H9 (cell line): ENCODE measurements around the gene PIK3CD. TPM values are rescaled to one million over a fixed set of nuclear protein-coding genes. Genes with fewer than 3 reads are reported as not detected.

Experiments used
- DNase-seq: peaks from one replicate; pipeline ENCODE4 v3.0.0-alpha.2; 2017
- H2AFZ ChIP-seq: one replicate; pipeline ENCODE4 v1.6.1; 2013; ENCODE audit warnings: mild to moderate bottlenecking, low read length, control low read depth, moderate library complexity
- H2AK5ac ChIP-seq: 2 replicates; pipeline ENCODE4 v1.6.1; 2013; ENCODE audit warnings: low read length, control low read depth, mixed read lengths; ENCODE audit not compliant: insufficient read length
- H2BK120ac ChIP-seq: one replicate; pipeline ENCODE4 v1.6.1; 2013; ENCODE audit warnings: low read depth, mild to moderate bottlenecking, low read length, control low read depth, inconsistent platforms; ENCODE audit not compliant: poor library complexity, severe bottlenecking
- H2BK12ac ChIP-seq: 2 replicates; pipeline ENCODE4 v1.6.1; 2013; ENCODE audit warnings: low read length, control low read depth, mixed read lengths, low read depth; ENCODE audit not compliant: insufficient read length
- H2BK15ac ChIP-seq: 2 replicates; pipeline ENCODE4 v1.6.1; 2013; ENCODE audit warnings: low read depth, low read length, control low read depth
- H2BK20ac ChIP-seq: one replicate; pipeline ENCODE4 v1.6.1; 2013; ENCODE audit warnings: low read depth, mild to moderate bottlenecking, low read length, control low read depth, inconsistent platforms; ENCODE audit not compliant: poor library complexity, severe bottlenecking
- H2BK5ac ChIP-seq: 2 replicates; pipeline ENCODE4 v1.6.1; 2013; ENCODE audit warnings: low read length, control low read depth, mixed read lengths; ENCODE audit not compliant: insufficient read length
- H3K14ac ChIP-seq: 2 replicates; pipeline ENCODE4 v1.6.1; 2013; ENCODE audit warnings: low read length, control low read depth; ENCODE audit not compliant: insufficient read depth
- H3K18ac ChIP-seq: 2 replicates; pipeline ENCODE4 v1.6.1; 2013; ENCODE audit warnings: low read depth, mild to moderate bottlenecking, mixed read lengths, low read length, control low read depth; ENCODE audit not compliant: insufficient read length
- H3K23ac ChIP-seq: 2 replicates; pipeline ENCODE4 v1.6.1; 2013; ENCODE audit warnings: low read length, control low read depth, mixed read lengths, low read depth; ENCODE audit not compliant: insufficient read length
- H3K23me2 ChIP-seq: 2 replicates; pipeline ENCODE4 v1.6.1; 2013; ENCODE audit warnings: low read depth, mild to moderate bottlenecking, mixed read lengths, low read length, control low read depth; ENCODE audit not compliant: insufficient read length, poor library complexity, severe bottlenecking
- H3K27ac ChIP-seq: 2 replicates; pipeline ENCODE4 v1.5.1; 2013; ENCODE audit warnings: low read length, control low read depth, mixed read lengths, low read depth; ENCODE audit not compliant: insufficient read length
- H3K27me3 ChIP-seq: 2 replicates; pipeline ENCODE4 v1.6.1; 2013; ENCODE audit warnings: low read length, control low read depth, inconsistent platforms; ENCODE audit not compliant: insufficient read depth
- H3K4ac ChIP-seq: 2 replicates; pipeline ENCODE4 v1.6.1; 2013; ENCODE audit warnings: low read depth, mild to moderate bottlenecking, control low read depth, inconsistent platforms, low read length, moderate library complexity
- H3K4me1 ChIP-seq: 2 replicates; pipeline ENCODE4 v1.6.1; 2013; ENCODE audit warnings: low read length, control low read depth, inconsistent platforms; ENCODE audit not compliant: insufficient read depth
- H3K4me2 ChIP-seq: 2 replicates; pipeline ENCODE4 v1.6.1; 2013; ENCODE audit warnings: low read length, control low read depth, mixed read lengths; ENCODE audit not compliant: insufficient read length, insufficient read depth
- H3K56ac ChIP-seq: 2 replicates; pipeline ENCODE4 v1.6.1; 2013; ENCODE audit warnings: low read depth, mild to moderate bottlenecking, mixed read lengths, low read length, control low read depth; ENCODE audit not compliant: insufficient read length
- H3K79me1 ChIP-seq: 2 replicates; pipeline ENCODE4 v1.6.1; 2013; ENCODE audit warnings: low read depth, mild to moderate bottlenecking, moderate library complexity, low read length, control low read depth, inconsistent platforms; ENCODE audit not compliant: insufficient read depth, poor library complexity, severe bottlenecking
- H3K79me2 ChIP-seq: 2 replicates; pipeline ENCODE4 v1.6.1; 2013; ENCODE audit warnings: low read length, control low read depth, inconsistent platforms; ENCODE audit not compliant: insufficient read depth
- H3K9ac ChIP-seq: 2 replicates; pipeline ENCODE4 v1.6.1; 2013; ENCODE audit warnings: low read length, control low read depth, mixed read lengths; ENCODE audit not compliant: insufficient read length; ENCODE audit errors: extremely low read depth
- H3K9me3 ChIP-seq: one replicate; pipeline ENCODE4 v1.6.1; 2013; ENCODE audit warnings: low read depth, low read length, inconsistent platforms; ENCODE audit not compliant: control insufficient read depth
- H3T11ph ChIP-seq: one replicate; pipeline ENCODE4 v1.6.1; 2013; ENCODE audit warnings: mild to moderate bottlenecking, low read length, control low read depth, inconsistent platforms
- H4K20me1 ChIP-seq: one replicate; pipeline ENCODE4 v1.6.1; 2013; ENCODE audit not compliant: control insufficient read depth, insufficient read length, insufficient read depth
- H4K5ac ChIP-seq: 2 replicates; pipeline ENCODE4 v1.6.1; 2013; ENCODE audit warnings: low read depth, mild to moderate bottlenecking, mixed read lengths, low read length, control low read depth; ENCODE audit not compliant: insufficient read length
- H4K8ac ChIP-seq: replicated peaks from 2 replicates; pipeline ENCODE4 v1.6.1; 2013; ENCODE audit warnings: low read length, control low read depth, mixed read lengths, low read depth; ENCODE audit not compliant: insufficient read length
- H4K91ac ChIP-seq: 2 replicates; pipeline ENCODE4 v1.6.1; 2013; ENCODE audit warnings: low read depth, mild to moderate bottlenecking, moderate library complexity, mixed read lengths, low read length, control low read depth; ENCODE audit not compliant: insufficient read length
- H3K27ac Mint-ChIP-seq, 3 experiments: 2 replicates in 2 of 3; 3 replicates in 1 of 3; pipeline ENCODE4 v1.8.0; 2020 to 2021; ENCODE audit warnings: mixed read lengths in 3 of 3, mild to moderate bottlenecking in 1 of 3, moderate library complexity in 1 of 3
- H3K27me3 Mint-ChIP-seq: 2 replicates; pipeline ENCODE4 v1.8.0; 2021; ENCODE audit warnings: low read depth, mild to moderate bottlenecking, moderate library complexity, mixed read lengths
- H3K36me3 Mint-ChIP-seq, 3 experiments: 2 replicates in 2 of 3; 3 replicates in 1 of 3; pipeline ENCODE4 v1.8.0; 2020 to 2021; ENCODE audit warnings: low read depth in 3 of 3, mixed read lengths in 3 of 3; ENCODE audit not compliant: insufficient read depth in 1 of 3
- H3K4me1 Mint-ChIP-seq, 2 experiments: 2 replicates each; pipeline ENCODE4 v1.8.0; 2020; ENCODE audit warnings: mixed read lengths in 2 of 2
- H3K4me3 Mint-ChIP-seq, 2 experiments: 2 replicates in 1 of 2; 3 replicates in 1 of 2; pipeline ENCODE4 v1.8.0; 2020 to 2021; ENCODE audit warnings: mild to moderate bottlenecking in 2 of 2, mixed read lengths in 2 of 2, moderate library complexity in 1 of 2
- H3K9me3 Mint-ChIP-seq, 2 experiments: 2 replicates in 1 of 2; 3 replicates in 1 of 2; pipeline ENCODE4 v1.8.0; 2020; ENCODE audit warnings: mild to moderate bottlenecking in 2 of 2, mixed read lengths in 2 of 2, moderate library complexity in 1 of 2
- WGBS: extraction: QIAGEN DNeasy Blood & Tissue Kit; methylation state at CpG from one replicate; pipeline ENCODE4 v1.1.7; 2013; ENCODE audit warnings: missing lambda C conversion rate, low lambda C conversion rate, mixed read lengths; ENCODE audit not compliant: insufficient read length; ENCODE audit errors: extremely low coverage; 5-methylcytosine and 5-hydroxymethylcytosine counted together
- total RNA-seq: library from RNA; stranded (reverse); gene quantifications from 2 replicates; pipeline ENCODE4 v1.2.1, GENCODE V29; 2021
- TF ChIP-seq, protein P1 (sequence below): fragments of 200-600 bp; sonication (generic); conservative IDR thresholded peaks from 3 replicates; pipeline ENCODE4 v1.8.0; 2021; ENCODE audit warnings: antibody characterized with exemption, mild to moderate bottlenecking

PIK3CD gene
- total RNA-seq, 1 experiment from 2014 or later: 10.0 TPM

DNA sequence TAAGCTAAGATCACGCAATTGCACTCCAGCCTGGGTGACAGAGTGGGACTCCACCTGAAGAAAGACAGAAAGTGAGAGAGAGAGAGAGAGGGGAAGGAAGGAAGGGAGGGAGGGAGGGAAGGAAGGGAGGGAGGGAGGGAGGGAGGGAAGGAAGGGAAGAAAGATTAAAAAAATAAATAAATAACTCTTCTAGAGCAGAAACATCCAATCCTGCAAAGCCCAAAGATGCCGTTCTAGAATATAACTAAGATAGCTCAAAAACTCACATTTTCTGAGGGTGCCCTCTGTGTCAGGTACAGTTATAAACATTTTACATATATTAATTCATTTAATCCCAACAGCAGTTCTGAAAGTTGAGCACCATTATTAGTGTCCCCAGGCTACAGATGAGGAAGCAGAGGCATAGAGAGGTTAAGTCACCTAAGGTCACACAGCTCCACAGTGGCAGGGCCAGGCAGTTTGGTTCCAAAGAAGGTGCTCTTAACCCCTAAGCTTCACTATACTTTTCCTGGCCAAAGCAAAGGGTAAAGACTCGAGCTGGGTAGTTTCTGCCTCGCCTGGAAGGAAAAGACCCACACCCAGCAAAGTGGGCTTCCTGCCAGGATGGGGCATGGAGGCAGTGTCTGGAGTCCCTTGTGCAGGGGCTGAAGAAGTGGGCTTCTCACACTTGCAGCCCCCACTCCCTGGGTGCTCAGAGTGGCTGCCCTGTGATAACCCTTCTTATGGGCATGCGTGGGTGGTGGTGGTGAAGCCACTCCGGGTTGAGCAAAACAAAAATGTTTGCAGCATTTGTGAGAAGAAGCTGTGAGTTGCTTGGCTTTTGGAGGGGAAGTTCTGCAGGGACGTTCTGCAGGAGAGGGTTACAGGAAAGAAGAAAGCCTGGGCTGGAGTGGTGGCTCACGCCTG is 7.9 kb upstream of the PIK3CD start:
- Histone ChIP-seq H3K14ac (no peak overlapping the region), H3K27ac (no peak overlapping the region), H3K4me1 (no peaks in the 10 kb centered on the region), H2BK20ac (no peak overlapping the region), H3K56ac (no peak overlapping the region), H3K4ac (no peak overlapping the region), H2BK120ac (no peak overlapping the region), H2BK5ac (no peak overlapping the region), H3T11ph (no peak overlapping the region), H3K79me2 (no peaks in the 10 kb centered on the region), H2AK5ac (no peak overlapping the region), H3K9ac (no peak overlapping the region), H3K9me3 (no peaks in the 10 kb centered on the region), H3K23ac (no peak overlapping the region), H3K79me1 (no peaks in the 10 kb centered on the region), H2AFZ (no peak overlapping the region), H3K18ac (no peak overlapping the region), H3K4me2 (no peak overlapping the region), H4K91ac (no peak overlapping the region), H2BK12ac (no peak overlapping the region), H4K20me1 (no peaks in the 10 kb centered on the region), H3K23me2 (no peaks in the 10 kb centered on the region), H2BK15ac (no peak overlapping the region), H3K27me3 (no peaks in the 10 kb centered on the region), H4K8ac (no peak overlapping the region), H4K5ac (no peak overlapping the region)
- Mint-ChIP-seq H3K27me3 (peaks cover 12% of the 10 kb centered on the region), H3K36me3 (no peaks in the 10 kb centered on the region), H3K4me1 (no peaks in the 10 kb centered on the region), H3K4me3 (peak overlapping the region in 1 of 2 experiments; percentile 32; a peak in 1 of 5 replicates), H3K27ac (no peak overlapping the region), H3K9me3 (no peaks in the 10 kb centered on the region)
- no peak for DNase-seq
- WGBS: no CpG with 5 or more reads among the region's 8 CpGs
- TF ChIP-seq, protein P1, sequence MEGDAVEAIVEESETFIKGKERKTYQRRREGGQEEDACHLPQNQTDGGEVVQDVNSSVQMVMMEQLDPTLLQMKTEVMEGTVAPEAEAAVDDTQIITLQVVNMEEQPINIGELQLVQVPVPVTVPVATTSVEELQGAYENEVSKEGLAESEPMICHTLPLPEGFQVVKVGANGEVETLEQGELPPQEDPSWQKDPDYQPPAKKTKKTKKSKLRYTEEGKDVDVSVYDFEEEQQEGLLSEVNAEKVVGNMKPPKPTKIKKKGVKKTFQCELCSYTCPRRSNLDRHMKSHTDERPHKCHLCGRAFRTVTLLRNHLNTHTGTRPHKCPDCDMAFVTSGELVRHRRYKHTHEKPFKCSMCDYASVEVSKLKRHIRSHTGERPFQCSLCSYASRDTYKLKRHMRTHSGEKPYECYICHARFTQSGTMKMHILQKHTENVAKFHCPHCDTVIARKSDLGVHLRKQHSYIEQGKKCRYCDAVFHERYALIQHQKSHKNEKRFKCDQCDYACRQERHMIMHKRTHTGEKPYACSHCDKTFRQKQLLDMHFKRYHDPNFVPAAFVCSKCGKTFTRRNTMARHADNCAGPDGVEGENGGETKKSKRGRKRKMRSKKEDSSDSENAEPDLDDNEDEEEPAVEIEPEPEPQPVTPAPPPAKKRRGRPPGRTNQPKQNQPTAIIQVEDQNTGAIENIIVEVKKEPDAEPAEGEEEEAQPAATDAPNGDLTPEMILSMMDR: no peak
